Coronary artery (tissue), 2 donors: ENCODE measurements around the gene INPP5J.
A peak's percentile ranks its signal among the peaks of the same experiment; 100 is the strongest.
"Not testable (repeated sequence)": the region's sequence is repeated elsewhere in the genome, so short reads cannot be mapped to it uniquely, and the experiment has no call there.

Experiments used
- DNase-seq: peaks from one replicate; pipeline ENCODE4 v3.0.0-alpha.2; 2017; ENCODE audit warnings: low spot score
- H3K27ac ChIP-seq, 2 donors: fragments of 200-600 bp; sonication (generic); one replicate each; pipeline ENCODE4 v1.5.1; 2016 to 2019
- H3K4me3 ChIP-seq: fragments of 200-600 bp; sonication (generic); 2 replicates; pipeline ENCODE4 v1.5.1; 2016; ENCODE audit warnings: mild to moderate bottlenecking, moderate library complexity
- CTCF ChIP-seq: fragments of 200-600 bp; sonication (generic); IDR thresholded peaks from one replicate; pipeline ENCODE4 v1.5.1; 2019; ENCODE audit warnings: antibody characterized with exemption

The INPP5J gene

GRCh38 chr22:31154975-31155374 lies 32.2 kb downstream of the INPP5J start:
- H3K4me3 ChIP-seq: no peak overlapping the region
- TF ChIP-seq CTCF: no peak

GRCh38 chr22:31155422-31155821 lies 32.7 kb downstream of the INPP5J start:
- H3K27ac ChIP-seq: peak overlapping the region; percentile 73 to 94
- no peak for DNase-seq
- TF ChIP-seq CTCF: no peak
- H3K4me3 ChIP-seq: no peak overlapping the region

More at GRCh38 chr22:31154975-31155374, 32.2 kb downstream of the INPP5J start:
- no peak for DNase-seq
- peak overlapping the region; percentile 73 to 94 for H3K27ac ChIP-seq

GRCh38 chr22:31160328-31160978 lies 37.7 kb downstream of the INPP5J start:
- TF ChIP-seq CTCF: no peak
- peak overlapping the region; percentile 86 for H3K4me3 ChIP-seq
- no peak for DNase-seq
- peak overlapping the region; percentile 84 to 92 for H3K27ac ChIP-seq

- TF ChIP-seq CTCF: no peak
- no peak for DNase-seq
- Histone ChIP-seq H3K27ac (peak overlapping the region; percentile 15 to 92), H3K4me3 (peak overlapping the region; percentile 86)
Measured at GRCh38 chr22:31161386-31161785, 38.6 kb downstream of the INPP5J start.

- Histone ChIP-seq H3K27ac (peak overlapping the region; percentile 15 to 47), H3K4me3 (peak overlapping the region; percentile 86)
- TF ChIP-seq CTCF: no peak
- DNase-seq: no peak
Measured at GRCh38 chr22:31162015-31162765, 39.4 kb downstream of the INPP5J start.

- no peak overlapping the region for H3K27ac ChIP-seq
- no peak for TF ChIP-seq CTCF
Measured at GRCh38 chr22:31170971-31171370, 48.2 kb downstream of the INPP5J start.

GRCh38 chr22:31171734-31172133 lies 49.0 kb downstream of the INPP5J start:
- H3K27ac ChIP-seq, DNase-seq, H3K4me3 ChIP-seq: not testable (repeated sequence)

More at GRCh38 chr22:31170971-31171370, 48.2 kb downstream of the INPP5J start:
- H3K4me3 ChIP-seq: no peak overlapping the region
- no peak for DNase-seq
